ENCODE measurements around the gene MET. TPM values are rescaled to one million over a fixed set of nuclear protein-coding genes. Genes with fewer than 3 reads are reported as not detected.
"Not testable (repeated sequence)": the region's sequence is repeated elsewhere in the genome, so short reads cannot be mapped to it uniquely, and the experiment has no call there.

Gene MET
- total RNA-seq, 1 donor from 2014 or later = 22.8 TPM

DNA sequence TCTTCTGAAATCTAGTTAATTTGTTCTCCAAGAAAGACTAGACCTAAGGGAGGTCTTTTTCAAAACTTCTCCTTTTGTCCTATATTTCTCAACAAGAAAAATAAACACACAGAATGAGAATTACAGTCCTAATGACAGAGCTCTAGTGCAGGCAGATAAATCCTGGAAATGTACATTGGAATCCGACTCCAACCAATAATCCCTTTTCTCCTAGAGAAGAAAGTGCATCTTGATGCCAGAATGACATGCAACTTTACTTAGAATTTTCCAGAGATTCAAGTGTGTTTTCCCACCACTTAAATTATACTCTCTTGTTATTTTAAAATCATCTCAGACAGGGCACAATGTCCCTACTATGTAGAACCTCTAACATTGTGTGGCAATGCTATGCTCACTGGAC lies 68.2 kb downstream of the MET start:
- Mint-ChIP-seq H3K27ac (no peak overlapping the region), H3K9me3 (peaks cover 9% of the 10 kb centered on the region), H3K4me1 (no peaks in the 10 kb centered on the region), H3K27me3 (ENCODE audit: low read depth) (no peaks in the 10 kb centered on the region), H3K4me3 (no peak overlapping the region), H3K36me3 (peaks cover 20% of the 10 kb centered on the region)
- TF ChIP-seq, protein P1, sequence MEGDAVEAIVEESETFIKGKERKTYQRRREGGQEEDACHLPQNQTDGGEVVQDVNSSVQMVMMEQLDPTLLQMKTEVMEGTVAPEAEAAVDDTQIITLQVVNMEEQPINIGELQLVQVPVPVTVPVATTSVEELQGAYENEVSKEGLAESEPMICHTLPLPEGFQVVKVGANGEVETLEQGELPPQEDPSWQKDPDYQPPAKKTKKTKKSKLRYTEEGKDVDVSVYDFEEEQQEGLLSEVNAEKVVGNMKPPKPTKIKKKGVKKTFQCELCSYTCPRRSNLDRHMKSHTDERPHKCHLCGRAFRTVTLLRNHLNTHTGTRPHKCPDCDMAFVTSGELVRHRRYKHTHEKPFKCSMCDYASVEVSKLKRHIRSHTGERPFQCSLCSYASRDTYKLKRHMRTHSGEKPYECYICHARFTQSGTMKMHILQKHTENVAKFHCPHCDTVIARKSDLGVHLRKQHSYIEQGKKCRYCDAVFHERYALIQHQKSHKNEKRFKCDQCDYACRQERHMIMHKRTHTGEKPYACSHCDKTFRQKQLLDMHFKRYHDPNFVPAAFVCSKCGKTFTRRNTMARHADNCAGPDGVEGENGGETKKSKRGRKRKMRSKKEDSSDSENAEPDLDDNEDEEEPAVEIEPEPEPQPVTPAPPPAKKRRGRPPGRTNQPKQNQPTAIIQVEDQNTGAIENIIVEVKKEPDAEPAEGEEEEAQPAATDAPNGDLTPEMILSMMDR (IDR thresholded peaks at IDR 0.05; ENCODE audit: unreplicated experiment) = no peak
- no peak for DNase-seq (ENCODE audit: low spot score in 2 of 2, unreplicated experiment in 2 of 2)

DNA sequence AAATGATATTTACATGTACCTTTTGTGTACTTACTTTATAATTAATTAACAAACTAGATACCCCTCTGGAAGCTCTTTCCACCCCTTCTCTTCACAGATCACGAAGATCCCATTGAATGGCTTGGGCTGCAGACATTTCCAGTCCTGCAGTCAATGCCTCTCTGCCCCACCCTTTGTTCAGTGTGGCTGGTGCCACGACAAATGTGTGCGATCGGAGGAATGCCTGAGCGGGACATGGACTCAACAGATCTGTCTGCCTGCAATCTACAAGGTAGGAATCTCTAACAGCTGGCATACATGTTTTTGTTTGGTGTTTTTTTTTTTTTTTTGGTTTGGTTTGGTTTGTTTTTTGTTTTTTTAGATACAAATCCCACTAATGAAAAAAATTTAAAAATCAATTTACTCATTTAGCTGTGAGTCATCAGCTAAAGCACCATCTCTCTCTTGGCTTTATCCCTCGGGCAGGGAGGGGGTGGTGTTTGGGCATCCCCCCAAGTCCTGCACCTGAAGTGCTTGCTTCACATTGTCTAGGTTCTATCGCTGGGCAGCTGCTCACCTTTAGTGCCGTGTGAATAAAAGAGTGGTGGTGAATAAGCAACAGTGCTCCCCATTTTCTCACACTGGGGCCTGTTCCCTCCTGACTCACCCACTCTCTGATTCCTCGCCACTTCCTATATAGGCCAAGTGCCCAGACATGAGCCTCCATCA lies 68.9 kb downstream of the MET start:
- no peaks in the 10 kb centered on the region for H3K27me3 Mint-ChIP-seq (ENCODE audit: low read depth)
- TF ChIP-seq, protein P1 (IDR thresholded peaks at IDR 0.05; ENCODE audit: unreplicated experiment) = no peak
- H3K4me3 Mint-ChIP-seq = no peak overlapping the region
- H3K36me3 Mint-ChIP-seq = peaks cover 21% of the 10 kb centered on the region
- H3K4me1 Mint-ChIP-seq = no peaks in the 10 kb centered on the region
- no peak overlapping the region for H3K27ac Mint-ChIP-seq
- DNase-seq (ENCODE audit: low spot score in 2 of 2, unreplicated experiment in 2 of 2) = no peak
- H3K9me3 Mint-ChIP-seq = peaks cover 10% of the 10 kb centered on the region

DNA sequence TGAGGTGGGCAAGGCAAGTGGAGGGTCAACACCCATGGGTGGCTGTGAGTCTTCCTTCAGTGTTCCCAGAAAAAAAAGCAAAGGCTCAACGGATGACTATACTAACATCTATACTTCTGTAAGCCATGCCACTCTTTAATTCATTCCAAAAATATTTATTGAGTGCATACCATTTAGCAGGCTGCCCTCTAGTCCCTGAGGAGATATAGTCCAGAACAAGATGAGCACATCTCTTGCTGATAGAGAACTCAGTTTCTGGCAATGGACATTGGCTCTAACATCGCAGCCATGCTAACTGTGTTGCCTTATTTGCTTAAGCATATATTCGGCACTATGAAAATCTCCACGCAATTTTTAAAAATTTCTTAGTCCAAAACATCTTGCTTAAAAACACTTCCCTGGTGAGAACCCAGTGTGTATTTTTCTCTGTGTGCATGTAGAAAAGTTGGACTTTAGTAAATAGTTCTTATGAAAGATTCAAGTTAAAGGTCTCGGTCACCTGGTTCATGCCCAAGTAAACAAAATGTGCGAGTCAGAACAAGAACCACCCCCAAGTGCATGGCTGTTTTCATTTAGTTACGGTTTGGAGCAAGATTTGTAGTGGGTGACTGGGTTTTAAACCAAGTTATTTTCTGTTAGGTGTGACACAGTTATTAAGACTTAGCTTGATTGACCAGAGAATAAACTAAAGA lies 69.8 kb downstream of the MET start:
- no peak overlapping the region for H3K27ac Mint-ChIP-seq
- no peaks in the 10 kb centered on the region for H3K4me1 Mint-ChIP-seq
- peaks cover 12% of the 10 kb centered on the region for H3K9me3 Mint-ChIP-seq
- no peaks in the 10 kb centered on the region for H3K27me3 Mint-ChIP-seq (ENCODE audit: low read depth)
- no peak for DNase-seq (ENCODE audit: low spot score in 2 of 2, unreplicated experiment in 2 of 2)
- peaks cover 23% of the 10 kb centered on the region for H3K36me3 Mint-ChIP-seq
- TF ChIP-seq, protein P1 (IDR thresholded peaks at IDR 0.05; ENCODE audit: unreplicated experiment) = no peak
- H3K4me3 Mint-ChIP-seq = no peak overlapping the region

DNA sequence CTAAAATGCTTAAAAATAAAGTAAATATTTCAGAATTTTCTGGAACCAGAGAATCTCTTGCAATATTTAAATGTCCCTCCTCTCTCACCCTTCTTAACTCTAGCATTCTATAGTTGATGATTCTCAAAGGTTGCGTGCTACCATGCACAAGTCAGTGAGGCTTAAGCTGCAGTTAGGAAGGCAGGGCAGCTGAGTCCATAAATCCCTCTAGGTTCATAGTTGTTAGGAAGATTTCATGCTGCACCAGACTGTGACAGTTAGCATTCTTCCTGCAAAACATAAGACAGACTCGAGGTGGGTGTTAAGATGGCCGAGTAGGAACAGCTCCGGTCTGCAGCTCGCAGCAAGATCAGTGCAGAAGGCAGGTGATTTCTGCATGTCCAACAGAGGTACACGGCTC lies 70.6 kb downstream of the MET start:
- H3K4me3 Mint-ChIP-seq = no peak overlapping the region
- no peak overlapping the region for H3K27ac Mint-ChIP-seq
- H3K9me3 Mint-ChIP-seq = peaks cover 20% of the 10 kb centered on the region

DNA sequence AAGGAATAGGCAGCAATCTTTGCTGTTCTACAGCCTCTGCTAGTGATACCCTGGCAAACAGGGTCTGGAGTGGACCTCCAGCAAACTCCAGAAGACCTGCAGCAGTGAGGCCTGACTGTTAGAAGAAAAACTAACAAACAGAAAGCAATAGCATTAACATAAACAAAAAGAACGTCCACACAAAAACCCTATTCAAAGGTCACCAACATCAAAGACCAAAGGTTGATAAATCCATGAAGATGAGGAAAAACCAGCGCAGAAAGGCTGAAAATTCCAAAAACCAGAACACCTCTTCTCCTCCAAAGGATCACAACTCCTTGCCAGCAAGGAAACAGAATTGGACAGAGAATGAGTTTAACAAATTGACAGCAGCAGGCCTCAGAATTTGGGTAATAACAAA lies 71.8 kb downstream of the MET start:
- Mint-ChIP-seq H3K36me3 (peaks cover 40% of the 10 kb centered on the region), H3K9me3 (peaks cover 30% of the 10 kb centered on the region)
- H3K27me3 Mint-ChIP-seq (ENCODE audit: low read depth); DNase-seq (ENCODE audit: low spot score in 2 of 2, unreplicated experiment in 2 of 2); H3K4me1 Mint-ChIP-seq; H3K4me3 Mint-ChIP-seq; H3K27ac Mint-ChIP-seq: not testable (repeated sequence)

More for the DNA sequence above, 70.6 kb downstream of the MET start:
- Mint-ChIP-seq H3K27me3 (ENCODE audit: low read depth) (no peaks in the 10 kb centered on the region), H3K4me1 (no peaks in the 10 kb centered on the region), H3K36me3 (peaks cover 30% of the 10 kb centered on the region)
- TF ChIP-seq, protein P1 (IDR thresholded peaks at IDR 0.05; ENCODE audit: unreplicated experiment) = no peak
- DNase-seq (ENCODE audit: low spot score in 2 of 2, unreplicated experiment in 2 of 2) = no peak

DNA sequence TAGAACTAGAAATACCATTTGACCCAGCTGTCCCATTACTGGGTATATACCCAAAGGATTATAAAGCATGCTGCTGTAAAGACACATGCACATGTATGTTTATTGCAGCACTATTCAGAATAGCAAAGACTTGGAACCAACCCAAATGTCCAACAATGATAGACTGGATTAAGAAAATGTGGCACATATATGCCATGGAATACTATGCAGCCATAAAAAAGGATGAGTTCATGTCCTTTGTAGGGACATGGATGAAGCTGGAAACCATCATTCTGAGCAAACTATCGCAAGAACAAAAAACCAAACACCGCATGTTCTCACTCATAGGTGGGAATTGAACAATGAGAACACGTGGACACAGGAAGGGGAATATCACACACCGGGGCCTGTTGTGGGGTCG lies 74.4 kb downstream of the MET start:
- Mint-ChIP-seq H3K9me3 (peaks cover 49% of the 10 kb centered on the region), H3K36me3 (peaks cover 52% of the 10 kb centered on the region)
- H3K27me3 Mint-ChIP-seq (ENCODE audit: low read depth); H3K4me1 Mint-ChIP-seq; H3K4me3 Mint-ChIP-seq; DNase-seq (ENCODE audit: low spot score in 2 of 2, unreplicated experiment in 2 of 2); H3K27ac Mint-ChIP-seq: not testable (repeated sequence)

DNA sequence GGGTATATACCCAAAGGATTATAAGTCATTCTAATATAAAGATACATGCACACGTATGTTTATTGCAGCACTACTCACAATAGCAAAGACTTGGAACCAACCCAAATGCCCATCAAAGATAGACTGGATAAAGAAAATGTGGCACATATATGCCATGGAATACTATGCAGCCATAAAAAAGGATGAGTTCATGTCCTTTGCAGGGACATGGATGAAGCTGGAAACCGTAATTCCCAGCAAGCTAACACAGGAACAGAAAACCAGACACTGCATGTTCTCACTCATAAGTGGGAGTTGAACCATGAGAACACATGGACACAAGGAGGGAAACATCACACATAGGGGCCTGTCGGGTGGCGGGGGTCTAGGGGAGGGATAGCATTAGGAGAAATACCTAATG lies 79.1 kb downstream of the MET start:
- not testable (repeated sequence) for H3K4me3 Mint-ChIP-seq; H3K27me3 Mint-ChIP-seq (ENCODE audit: low read depth); H3K4me1 Mint-ChIP-seq; DNase-seq (ENCODE audit: low spot score in 2 of 2, unreplicated experiment in 2 of 2); H3K27ac Mint-ChIP-seq
- Mint-ChIP-seq H3K9me3 (peaks cover 38% of the 10 kb centered on the region), H3K36me3 (peaks cover 37% of the 10 kb centered on the region)

Data from mesothelial cell of epicardium (in vitro differentiated cells).